PFSK-1 (cell line): ENCODE measurements around the gene PACSIN1.

Experiments used
- POLR2AphosphoS5 ChIP-seq: IDR thresholded peaks from 2 replicates; pipeline ENCODE4 v1.6.1; 2012; ENCODE audit warnings: low read depth, mild to moderate bottlenecking, control low read depth, low read length, moderate library complexity
- TAF1 ChIP-seq: IDR thresholded peaks from 2 replicates; pipeline ENCODE4 v1.6.1; 2012; ENCODE audit warnings: low read length, control low read depth, borderline replicate concordance; ENCODE audit not compliant: insufficient read depth

DNA sequence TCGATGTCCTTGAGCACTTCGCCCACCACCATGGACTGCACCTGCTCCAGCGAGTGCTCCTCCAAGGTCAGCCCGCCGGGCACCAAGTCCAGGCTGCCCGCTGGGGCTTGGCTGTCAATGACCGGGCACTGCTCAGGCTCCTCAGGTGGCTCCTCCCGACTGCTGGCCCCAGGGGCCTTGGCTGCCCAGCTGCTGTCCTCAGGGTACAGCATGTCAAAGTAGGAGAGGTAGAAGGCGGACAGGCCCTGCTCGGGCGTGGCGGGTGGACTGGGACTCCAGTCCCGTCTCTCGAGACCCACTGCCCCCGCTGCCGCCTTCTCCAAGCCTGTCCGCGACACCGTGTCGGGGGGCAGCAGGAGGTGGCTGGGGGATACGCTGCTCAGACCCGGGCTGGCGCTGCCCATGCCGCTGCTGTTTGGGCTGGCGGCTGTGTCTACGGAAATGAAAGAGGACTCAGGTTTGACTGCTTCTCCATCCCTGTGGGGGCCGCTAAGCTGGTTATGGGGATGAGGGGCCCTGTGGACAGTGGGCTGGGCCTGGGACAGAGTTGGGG is 78.3 kb downstream of the PACSIN1 start:
- TF ChIP-seq POLR2AphosphoS5, result no peak
- no peak for TF ChIP-seq TAF1
